HG02884 (cell line): Measurements from ENCODE around the gene NCAPD3.
A peak's percentile ranks its signal among the peaks of the same experiment; 100 is the strongest.
"Not testable (repeated sequence)": the region's sequence is repeated elsewhere in the genome, so short reads cannot be mapped to it uniquely, and the experiment has no call there.

Source experiments
- ATAC-seq: cut with Tn5 transposase; IDR thresholded peaks from one replicate; pipeline ENCODE4 v1.9.1; 2021; ENCODE audit warnings: mild to moderate bottlenecking, moderate library complexity; ENCODE audit not compliant: unreplicated experiment

Gene NCAPD3

GRCh38 chr11:134223836-134224709 lies at the start of gene NCAPD3, which contains the start of gene VPS26B:
Gene NCAPD3, minus strand, starts transcription at chr11:134223967. Its CDS starts 41 bp downstream, at chr11:134223926.
Gene VPS26B, plus strand, starts transcription at chr11:134224671. Its CDS starts 452 bp downstream, at chr11:134225123.
- peak; percentile 70 for ATAC-seq

GRCh38 chr11:134273317-134273712 lies 49.5 kb upstream of the NCAPD3 start:
- ATAC-seq: no peak

GRCh38 chr11:134272381-134273316 lies 48.9 kb upstream of the NCAPD3 start:
- no peak for ATAC-seq

- ATAC-seq: no peak
Observed at GRCh38 chr11:134271978-134272377, 48.2 kb upstream of the NCAPD3 start.

GRCh38 chr11:134270250-134270714 lies 46.5 kb upstream of the NCAPD3 start:
- ATAC-seq: peak; percentile 55

- ATAC-seq: no peak
Observed at GRCh38 chr11:134267966-134268365, 44.2 kb upstream of the NCAPD3 start.

- ATAC-seq: no peak
Observed at GRCh38 chr11:134267461-134267860, 43.7 kb upstream of the NCAPD3 start.

- no peak for ATAC-seq
Observed at GRCh38 chr11:134266841-134267251, 43.1 kb upstream of the NCAPD3 start.

- no peak for ATAC-seq
Observed at GRCh38 chr11:134266440-134266839, 42.7 kb upstream of the NCAPD3 start.

- no peak for ATAC-seq
Observed at GRCh38 chr11:134264966-134265764, 41.4 kb upstream of the NCAPD3 start.

- ATAC-seq: no peak
Observed at GRCh38 chr11:134261626-134262488, 38.1 kb upstream of the NCAPD3 start.

GRCh38 chr11:134260983-134261382 lies 37.2 kb upstream of the NCAPD3 start:
- no peak for ATAC-seq

- no peak for ATAC-seq
Observed at GRCh38 chr11:134260503-134260902, 36.7 kb upstream of the NCAPD3 start.

GRCh38 chr11:134258577-134258976 lies 34.8 kb upstream of the NCAPD3 start:
- ATAC-seq: no peak

- no peak for ATAC-seq
Observed at GRCh38 chr11:134257101-134257500, 33.3 kb upstream of the NCAPD3 start.

GRCh38 chr11:134255184-134255561 lies 31.4 kb upstream of the NCAPD3 start:
- not testable (repeated sequence) for ATAC-seq

GRCh38 chr11:134254433-134255183 lies 30.8 kb upstream of the NCAPD3 start:
- ATAC-seq: no peak

- peak; percentile 99 for ATAC-seq
Observed at GRCh38 chr11:134253188-134253993, 29.6 kb upstream of the NCAPD3 start, which contains the start of the genes ACAD8 and THYN1. Gene ACAD8, plus strand, starts transcription at chr11:134253568. Its CDS starts 33 bp downstream, at chr11:134253601. Gene THYN1, minus strand, starts transcription at chr11:134253352. Its CDS starts 470 bp downstream, at chr11:134252882.
